Sigmoid colon (tissue), 4 donors: ENCODE measurements around the gene UNC5CL.

ENCODE experiments used
- EP300 ChIP-seq, 4 donors: sonication (generic); formaldehyde crosslinking; IDR thresholded peaks; one replicate each; pipeline ENCODE4 v1.6.1; 2017; ENCODE audit warnings: antibody characterized with exemption in 4 of 4
- TF ChIP-seq, protein P1 (sequence below), 4 experiments: fragments of 450-650 bp in 3 of 4; fragments of 200-600 bp in 1 of 4; IDR thresholded peaks; one replicate each; pipeline ENCODE4 v1.5.1; 2016 to 2019; ENCODE audit warnings: antibody characterized with exemption in 4 of 4, mild to moderate bottlenecking in 3 of 4, moderate library complexity in 2 of 4

DNA sequence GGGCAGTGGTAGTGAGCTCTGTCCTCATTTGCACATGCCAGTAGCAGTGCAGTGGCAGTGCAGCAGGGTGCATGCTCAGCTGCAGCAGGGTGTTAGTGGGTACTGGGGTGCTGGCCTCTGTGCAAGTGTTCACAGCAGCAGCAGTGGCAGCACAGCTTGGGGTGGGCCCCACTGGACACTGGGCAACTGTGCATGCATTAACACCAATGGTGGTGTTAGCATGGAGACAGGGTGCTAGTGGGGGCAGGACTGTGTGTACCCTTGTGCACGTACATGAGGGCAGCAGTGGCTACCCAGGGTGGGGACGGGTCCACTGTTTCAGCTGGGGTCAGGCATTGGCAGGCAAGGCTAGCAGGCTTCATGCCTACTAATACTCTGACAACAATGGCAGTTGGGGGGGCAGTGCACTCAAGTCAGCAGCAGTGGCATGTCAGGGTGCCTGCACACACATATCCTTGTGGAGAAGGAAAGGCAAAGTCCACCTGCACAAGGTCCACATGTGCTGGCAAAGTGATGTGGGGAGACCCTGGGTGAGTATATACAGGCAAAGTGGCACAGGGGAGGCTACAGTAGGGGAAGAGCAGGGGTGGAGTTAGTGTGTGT, 60.2 kb downstream of the UNC5CL start:
- TF ChIP-seq, protein P1, sequence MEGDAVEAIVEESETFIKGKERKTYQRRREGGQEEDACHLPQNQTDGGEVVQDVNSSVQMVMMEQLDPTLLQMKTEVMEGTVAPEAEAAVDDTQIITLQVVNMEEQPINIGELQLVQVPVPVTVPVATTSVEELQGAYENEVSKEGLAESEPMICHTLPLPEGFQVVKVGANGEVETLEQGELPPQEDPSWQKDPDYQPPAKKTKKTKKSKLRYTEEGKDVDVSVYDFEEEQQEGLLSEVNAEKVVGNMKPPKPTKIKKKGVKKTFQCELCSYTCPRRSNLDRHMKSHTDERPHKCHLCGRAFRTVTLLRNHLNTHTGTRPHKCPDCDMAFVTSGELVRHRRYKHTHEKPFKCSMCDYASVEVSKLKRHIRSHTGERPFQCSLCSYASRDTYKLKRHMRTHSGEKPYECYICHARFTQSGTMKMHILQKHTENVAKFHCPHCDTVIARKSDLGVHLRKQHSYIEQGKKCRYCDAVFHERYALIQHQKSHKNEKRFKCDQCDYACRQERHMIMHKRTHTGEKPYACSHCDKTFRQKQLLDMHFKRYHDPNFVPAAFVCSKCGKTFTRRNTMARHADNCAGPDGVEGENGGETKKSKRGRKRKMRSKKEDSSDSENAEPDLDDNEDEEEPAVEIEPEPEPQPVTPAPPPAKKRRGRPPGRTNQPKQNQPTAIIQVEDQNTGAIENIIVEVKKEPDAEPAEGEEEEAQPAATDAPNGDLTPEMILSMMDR (IDR thresholded peaks at IDR 0.05), result no peak
- no peak for TF ChIP-seq EP300 (IDR thresholded peaks at IDR 0.05)
